Large intestine (tissue), 3 donors: ENCODE data around the gene CHIT1. TPM values are rescaled to one million over a fixed set of nuclear protein-coding genes. Genes with fewer than 3 reads are reported as not detected.

Source experiments
- DNase-seq, 2 donors: peaks; one replicate each; pipeline versions ENCODE4 v3.0.0 to v3.0.0-alpha.2; 2013
- H3K27ac ChIP-seq: one replicate; pipeline ENCODE4 v1.5.1; 2013; ENCODE audit warnings: low read length
- H3K27me3 ChIP-seq: 2 replicates; pipeline ENCODE4 v1.6.1; 2013; ENCODE audit warnings: low read length; ENCODE audit not compliant: control insufficient read depth, insufficient read depth
- H3K36me3 ChIP-seq: 2 replicates; pipeline ENCODE4 v1.6.1; 2013; ENCODE audit warnings: low read length; ENCODE audit not compliant: control insufficient read depth, insufficient read depth
- H3K4me1 ChIP-seq: one replicate; pipeline ENCODE4 v1.6.1; 2013; ENCODE audit warnings: low read length; ENCODE audit not compliant: control insufficient read depth, insufficient read depth
- H3K4me3 ChIP-seq: one replicate; pipeline ENCODE4 v1.5.1; 2013; ENCODE audit warnings: low read length
- H3K9me3 ChIP-seq: one replicate; pipeline ENCODE4 v1.6.1; 2013; ENCODE audit warnings: mild to moderate bottlenecking, low read depth, low read length, moderate library complexity; ENCODE audit not compliant: control insufficient read depth
- WGBS: methylation state at CpG from one replicate; pipeline ENCODE4 v1.1.5; 2013; ENCODE audit warnings: low lambda C conversion rate; ENCODE audit not compliant: insufficient coverage; 5-methylcytosine and 5-hydroxymethylcytosine counted together
- polyA plus RNA-seq: library from polyadenylated mRNA; unstranded; fragments of 120-200 nt; gene quantifications from one replicate; pipeline ENCODE4 v1.2.1, GENCODE V29; 2013

CHIT1 gene
- polyA plus RNA-seq, 1 donor, result 0.18 TPM

DNA sequence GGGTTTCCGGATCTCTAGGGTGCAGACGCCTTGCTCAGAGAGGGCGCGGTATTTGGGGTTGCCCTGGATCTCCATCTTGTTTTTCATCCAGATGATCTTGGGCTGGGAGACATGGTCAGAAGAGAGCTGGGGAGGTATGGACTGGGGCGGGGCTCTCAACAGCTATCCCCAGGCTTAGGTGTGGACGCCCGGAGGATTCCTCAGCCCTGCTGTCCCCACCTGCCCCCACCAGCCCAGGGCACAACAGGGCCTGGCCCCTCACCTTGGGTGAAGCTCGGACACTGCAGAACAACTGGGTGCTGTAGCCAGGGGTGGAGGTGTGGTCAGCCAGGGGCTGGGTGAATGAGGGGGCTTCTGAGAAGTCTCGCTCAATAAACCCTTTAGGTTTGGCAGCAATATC is 60.5 kb downstream of the CHIT1 start:
- H3K4me1 ChIP-seq, result peaks cover 9% of the 10 kb centered on the region
- DNase-seq, result no peak
- no CpG with 5 or more reads among the region's 9 CpGs for WGBS
- no peaks in the 10 kb centered on the region for H3K9me3 ChIP-seq
- H3K4me3 ChIP-seq, result no peak overlapping the region
- no peaks in the 10 kb centered on the region for H3K27me3 ChIP-seq
- H3K36me3 ChIP-seq, result no peaks in the 10 kb centered on the region
- no peak overlapping the region for H3K27ac ChIP-seq

DNA sequence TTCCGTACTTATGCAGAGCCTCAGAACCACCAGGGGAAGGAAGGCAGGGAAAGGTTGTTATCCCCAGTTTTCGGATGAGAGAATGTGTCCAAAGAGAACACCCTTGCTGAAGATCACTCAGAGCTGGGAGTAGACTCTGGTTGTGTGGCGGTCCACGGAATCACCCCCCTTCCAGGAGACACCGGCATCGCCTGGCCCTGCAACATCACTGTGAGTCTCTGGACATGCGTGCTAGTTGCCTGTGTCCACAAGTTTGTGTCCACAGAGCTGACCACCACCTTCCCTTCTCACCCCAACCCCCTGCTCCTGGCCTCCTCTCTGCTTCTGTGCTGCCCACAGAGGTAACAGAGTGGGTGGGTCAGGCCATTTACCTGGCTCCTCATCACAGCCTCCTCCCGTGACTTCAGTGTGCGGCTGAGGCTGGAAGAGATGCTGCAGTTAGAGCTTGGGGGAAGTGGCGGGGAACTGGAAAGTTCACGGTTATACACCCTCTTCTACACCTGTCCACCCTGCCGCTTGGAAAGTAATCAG is 61.2 kb downstream of the CHIT1 start:
- no peak overlapping the region for H3K4me3 ChIP-seq
- peaks cover 9% of the 10 kb centered on the region for H3K4me1 ChIP-seq
- H3K36me3 ChIP-seq, result no peaks in the 10 kb centered on the region
- no peaks in the 10 kb centered on the region for H3K27me3 ChIP-seq
- no peak for DNase-seq
- H3K9me3 ChIP-seq, result no peaks in the 10 kb centered on the region
- H3K27ac ChIP-seq, result no peak overlapping the region
- no CpG with 5 or more reads among the region's 12 CpGs for WGBS

DNA sequence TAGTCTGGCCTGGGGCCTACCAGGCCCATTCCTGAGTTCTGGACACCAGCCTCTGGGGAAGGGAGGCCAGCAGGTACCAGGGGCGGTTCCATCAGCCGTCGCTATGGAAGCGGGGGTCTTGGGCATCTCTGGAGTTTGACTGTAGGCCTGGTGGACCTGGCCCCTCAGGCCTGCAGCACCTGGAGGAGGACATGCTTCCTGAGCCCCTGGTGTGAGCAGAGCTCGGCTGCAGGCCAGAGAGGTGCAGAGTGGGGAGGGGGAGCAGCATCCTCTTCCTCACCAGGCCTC is 61.6 kb downstream of the CHIT1 start:
- Histone ChIP-seq H3K36me3 (no peaks in the 10 kb centered on the region), H3K9me3 (no peaks in the 10 kb centered on the region), H3K4me3 (no peak overlapping the region), H3K27me3 (no peaks in the 10 kb centered on the region), H3K4me1 (peaks cover 9% of the 10 kb centered on the region), H3K27ac (no peak overlapping the region)
- no peak for DNase-seq
- WGBS, result no CpG with 5 or more reads among the region's 5 CpGs

DNA sequence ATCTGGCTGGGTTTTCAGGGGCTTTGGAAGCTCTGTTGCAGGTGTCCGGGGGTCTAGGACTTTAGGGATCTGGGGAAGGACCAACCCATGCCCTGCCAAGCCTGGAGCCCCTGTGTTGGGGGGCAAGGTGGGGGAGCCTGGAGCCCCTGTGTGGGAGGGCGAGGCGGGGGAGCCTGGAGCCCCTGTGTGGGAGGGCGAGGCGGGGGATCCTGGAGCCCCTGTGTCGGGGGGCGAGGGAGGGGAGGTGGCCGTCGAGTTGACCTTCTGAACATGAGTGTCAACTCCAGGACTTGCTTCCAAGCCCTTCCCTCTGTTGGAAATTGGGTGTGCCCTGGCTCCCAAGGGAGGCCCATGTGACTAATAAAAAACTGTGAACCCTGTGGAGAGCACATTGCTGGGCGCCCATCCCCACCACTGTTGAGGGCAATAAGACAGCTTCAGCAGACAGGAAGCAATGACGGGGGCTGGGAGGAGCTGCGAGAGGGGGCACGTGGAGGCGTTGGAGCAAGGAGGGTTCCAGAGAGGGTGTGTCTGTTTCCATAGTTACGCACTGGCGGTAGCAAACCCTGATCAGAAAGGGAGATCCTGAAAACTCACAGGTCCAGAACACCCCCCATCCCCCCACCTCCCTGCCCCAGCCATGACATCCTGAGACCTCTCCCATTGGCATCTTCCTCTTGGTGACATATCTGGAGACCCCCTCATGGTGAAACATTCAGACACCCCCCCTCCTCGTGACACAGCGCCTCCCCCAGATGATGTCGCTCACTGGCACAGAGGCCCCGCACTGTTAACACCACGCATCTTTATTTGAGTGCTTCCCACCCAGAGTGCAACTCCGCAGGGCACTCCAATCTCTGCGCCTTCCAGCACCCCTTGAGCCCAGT is 62.2 kb downstream of the CHIT1 start:
- Histone ChIP-seq H3K9me3 (no peaks in the 10 kb centered on the region), H3K27ac (no peak overlapping the region), H3K4me3 (no peak overlapping the region), H3K36me3 (no peaks in the 10 kb centered on the region), H3K4me1 (peaks cover 9% of the 10 kb centered on the region), H3K27me3 (no peaks in the 10 kb centered on the region)
- peak; percentile 12 to 58 for DNase-seq
- WGBS, result no CpG with 5 or more reads among the region's 23 CpGs

- no peaks in the 10 kb centered on the region for H3K9me3 ChIP-seq
- peaks cover 2% of the 10 kb centered on the region for H3K27me3 ChIP-seq
- DNase-seq, result peak; percentile 49 to 55
- H3K36me3 ChIP-seq, result no peaks in the 10 kb centered on the region
- H3K4me1 ChIP-seq, result peaks cover 9% of the 10 kb centered on the region
- H3K27ac ChIP-seq, result no peak overlapping the region
- no CpG with 5 or more reads among the region's 14 CpGs for WGBS
- H3K4me3 ChIP-seq, result no peak overlapping the region
Observed at GRCh38 chr1:203166192-203166940, 63.1 kb downstream of the CHIT1 start.

Other genes starting within 250 kb of the CHIT1 start
- 58.8 TPM for gene TMEM183A, start 222.3 kb downstream of the CHIT1 start, polyA plus RNA-seq
- 4.1 TPM for gene PPFIA4, start 203.2 kb downstream of the CHIT1 start, polyA plus RNA-seq
- 0.66 TPM for gene MYOG, start 143.7 kb downstream of the CHIT1 start, polyA plus RNA-seq
- 0.55 TPM for gene ADORA1, start 101.9 kb downstream of the CHIT1 start, polyA plus RNA-seq
- 0.45 TPM for gene MYBPH, start 53.8 kb downstream of the CHIT1 start, polyA plus RNA-seq
- gene CHI3L1, start 43.0 kb downstream of the CHIT1 start, polyA plus RNA-seq, result 0.22 TPM
- gene BTG2, start 75.8 kb upstream of the CHIT1 start, polyA plus RNA-seq, result 191 TPM
- gene FMOD, start 121.4 kb upstream of the CHIT1 start, polyA plus RNA-seq, result 104 TPM
- gene PRELP, start 246.1 kb upstream of the CHIT1 start, polyA plus RNA-seq, result 4.4 TPM